ENCODE measurements around the gene RCL1. TPM values are rescaled to one million over a fixed set of nuclear protein-coding genes. Genes with fewer than 3 reads are reported as not detected.

RCL1 gene
- total and polyA plus RNA-seq, 7 experiments from 2014 or later: 21.5 to 39.4 (median 24.2) TPM

- H3K4me1 ChIP-seq (ENCODE audit: control insufficient read depth in 2 of 2, insufficient read depth in 2 of 2, low read length in 2 of 2): peaks cover 0 to 3% of the 10 kb centered on the region in 2 donors
- peak; percentile 70 for ATAC-seq
- no peak for DNase-seq
- H3K9me3 ChIP-seq (ENCODE audit: control insufficient read depth in 2 of 3, low read length in 3 of 3): no peaks in the 10 kb centered on the region
- intact Hi-C loops (cut with micrococcal nuclease): loop anchor here (1.0 to 10.0 kb wide), 13 partner anchors 29 to 837 kb away; partner anchors contain the start of gene RCL1 (in 2 of the 2)
- H3K36me3 Mint-ChIP-seq: peaks cover 0 to 2% (median 0%) of the 10 kb centered on the region in 5 donors
- ChIA-PET POLR2A (interaction anchor here (0.8 kb wide), 1 partner anchor 223 kb away, joined by 3 read pairs; no protein-coding TSS in a partner anchor), CTCF (interaction anchor here (0.7 to 4.8 kb wide), 16 partner anchors 11 to 838 kb away, joined by 3 to 25 read pairs (median 4); partner anchors contain the start of gene JAK2)
- peaks cover 0 to 11% (median 7%) of the 10 kb centered on the region in 5 donors for H3K27me3 Mint-ChIP-seq
- H3K4me3 ChIP-seq (ENCODE audit: low read length): no peak overlapping the region
- H3K4me3 Mint-ChIP-seq: peak overlapping the region; percentile 39 to 79 (median 64)
- H3K27ac Mint-ChIP-seq: peak overlapping the region in 5 of 9 donors; percentile 29 to 83 (median 37)
- no peaks in the 10 kb centered on the region for H3K27me3 ChIP-seq (ENCODE audit: control insufficient read depth in 2 of 2, insufficient read depth in 2 of 2, low read length in 2 of 2)
- H3K36me3 ChIP-seq (ENCODE audit: control insufficient read depth in 2 of 3, insufficient read depth in 3 of 3, low read length in 3 of 3): no peaks in the 10 kb centered on the region
- peaks cover 0 to 20% (median 10%) of the 10 kb centered on the region in 7 donors for H3K4me1 Mint-ChIP-seq
- H3K9me3 Mint-ChIP-seq: no peaks in the 10 kb centered on the region
- no peak overlapping the region for H3K27ac ChIP-seq (ENCODE audit: low read depth, low read length)
These were observed 29.7 kb upstream of the RCL1 start for GRCh38 chr9:4762886-4763541.

- Mint-ChIP-seq H3K9me3 (peaks cover 0 to 2% (median 0%) of the 10 kb centered on the region in 11 donors), H3K4me1 (peaks cover 0 to 21% (median 10%) of the 10 kb centered on the region in 7 donors), H3K27me3 (peaks cover 0 to 11% (median 7%) of the 10 kb centered on the region in 5 donors), H3K36me3 (peaks cover 0 to 4% (median 0%) of the 10 kb centered on the region in 5 donors), H3K4me3 (no peak overlapping the region), H3K27ac (no peak overlapping the region)
- H3K27ac ChIP-seq (ENCODE audit: low read depth, low read length): no peak overlapping the region
- ChIA-PET POLR2A (no interaction called here), CTCF (interaction anchor here (1.0 to 4.8 kb wide), 4 partner anchors 12 to 229 kb away, joined by 3 to 24 read pairs (median 6); no protein-coding TSS in a partner anchor)
- H3K36me3 ChIP-seq (ENCODE audit: control insufficient read depth in 2 of 3, insufficient read depth in 3 of 3, low read length in 3 of 3): no peaks in the 10 kb centered on the region
- no peaks in the 10 kb centered on the region for H3K27me3 ChIP-seq (ENCODE audit: control insufficient read depth in 2 of 2, insufficient read depth in 2 of 2, low read length in 2 of 2)
- peaks cover 0 to 3% of the 10 kb centered on the region in 2 donors for H3K4me1 ChIP-seq (ENCODE audit: control insufficient read depth in 2 of 2, insufficient read depth in 2 of 2, low read length in 2 of 2)
- no peak for DNase-seq
- no peak for ATAC-seq
- H3K9me3 ChIP-seq (ENCODE audit: control insufficient read depth in 2 of 3, low read length in 3 of 3): no peaks in the 10 kb centered on the region
- no peak overlapping the region for H3K4me3 ChIP-seq (ENCODE audit: low read length)
- intact Hi-C loops (cut with micrococcal nuclease): loop anchor here in 1 of 2 donors (10.0 kb wide), 2 partner anchors 71 to 291 kb away; no protein-coding TSS in a partner anchor
These were observed 28.7 kb upstream of the RCL1 start for GRCh38 chr9:4764033-4764432.

- CTCF ChIA-PET: interaction anchor here (0.6 kb wide), 1 partner anchor 157 kb away, joined by 3 read pairs; no protein-coding TSS in a partner anchor
- Histone ChIP-seq H3K9me3 (ENCODE audit: control insufficient read depth in 2 of 3, low read length in 3 of 3) (no peaks in the 10 kb centered on the region), H3K27me3 (ENCODE audit: control insufficient read depth in 2 of 2, insufficient read depth in 2 of 2, low read length in 2 of 2) (no peaks in the 10 kb centered on the region), H3K4me1 (ENCODE audit: control insufficient read depth in 2 of 2, insufficient read depth in 2 of 2, low read length in 2 of 2) (no peaks in the 10 kb centered on the region), H3K36me3 (ENCODE audit: control insufficient read depth in 2 of 3, insufficient read depth in 3 of 3, low read length in 3 of 3) (no peaks in the 10 kb centered on the region), H3K27ac (ENCODE audit: low read depth, low read length) (no peak overlapping the region), H3K4me3 (ENCODE audit: low read length) (no peak overlapping the region)
- no peak for ATAC-seq
- DNase-seq: no peak
- Mint-ChIP-seq H3K36me3 (peaks cover 0 to 4% (median 0%) of the 10 kb centered on the region in 5 donors), H3K9me3 (peaks cover 0 to 7% (median 0%) of the 10 kb centered on the region in 11 donors), H3K27ac (no peak overlapping the region), H3K4me1 (peaks cover 0 to 7% (median 0%) of the 10 kb centered on the region in 7 donors), H3K27me3 (no peaks in the 10 kb centered on the region), H3K4me3 (no peak overlapping the region)
- POLR2A ChIA-PET: interaction anchor here (0.5 to 0.7 kb wide), 2 partner anchors 9 to 743 kb away, joined by 3 read pairs; no protein-coding TSS in a partner anchor
- intact Hi-C loops (cut with micrococcal nuclease): loop anchor here in 1 of 2 donors (10.0 kb wide), 2 partner anchors 66 to 286 kb away; no protein-coding TSS in a partner anchor
These were observed 24.1 kb upstream of the RCL1 start for GRCh38 chr9:4768681-4769080.

- CTCF ChIA-PET: interaction anchor here (0.6 to 1.6 kb wide), 2 partner anchors 11 to 156 kb away, joined by 3 to 4 read pairs; no protein-coding TSS in a partner anchor
- H3K4me1 ChIP-seq (ENCODE audit: control insufficient read depth in 2 of 2, insufficient read depth in 2 of 2, low read length in 2 of 2): no peaks in the 10 kb centered on the region
- H3K36me3 Mint-ChIP-seq: peaks cover 0 to 4% (median 0%) of the 10 kb centered on the region in 5 donors
- H3K4me3 Mint-ChIP-seq: no peak overlapping the region
- intact Hi-C loops (cut with micrococcal nuclease): loop anchor here in 1 of 2 donors (10.0 kb wide), 2 partner anchors 65 to 285 kb away; no protein-coding TSS in a partner anchor
- peaks cover 0 to 7% (median 0%) of the 10 kb centered on the region in 11 donors for H3K9me3 Mint-ChIP-seq
- no peak overlapping the region for H3K27ac Mint-ChIP-seq
- POLR2A ChIA-PET: interaction anchor here (0.5 kb wide), 1 partner anchor 742 kb away, joined by 3 read pairs; no protein-coding TSS in a partner anchor
- H3K4me3 ChIP-seq (ENCODE audit: low read length): no peak overlapping the region
- H3K27me3 ChIP-seq (ENCODE audit: control insufficient read depth in 2 of 2, insufficient read depth in 2 of 2, low read length in 2 of 2): no peaks in the 10 kb centered on the region
- ATAC-seq: no peak
- no peak overlapping the region for H3K27ac ChIP-seq (ENCODE audit: low read depth, low read length)
- H3K4me1 Mint-ChIP-seq: peaks cover 0 to 7% (median 0%) of the 10 kb centered on the region in 7 donors
- no peaks in the 10 kb centered on the region for H3K36me3 ChIP-seq (ENCODE audit: control insufficient read depth in 2 of 3, insufficient read depth in 3 of 3, low read length in 3 of 3)
- H3K9me3 ChIP-seq (ENCODE audit: control insufficient read depth in 2 of 3, low read length in 3 of 3): no peaks in the 10 kb centered on the region
- no peaks in the 10 kb centered on the region for H3K27me3 Mint-ChIP-seq
- DNase-seq: no peak
These were observed 23.2 kb upstream of the RCL1 start for GRCh38 chr9:4769321-4770080.

GRCh38 chr9:4771788-4772187, 21.0 kb upstream of the RCL1 start:
- peaks cover 0 to 7% (median 0%) of the 10 kb centered on the region in 7 donors for H3K4me1 Mint-ChIP-seq
- peaks cover 0 to 4% (median 0%) of the 10 kb centered on the region in 5 donors for H3K36me3 Mint-ChIP-seq
- Histone ChIP-seq H3K36me3 (ENCODE audit: control insufficient read depth in 2 of 3, insufficient read depth in 3 of 3, low read length in 3 of 3) (no peaks in the 10 kb centered on the region), H3K27ac (ENCODE audit: low read depth, low read length) (no peak overlapping the region), H3K4me3 (ENCODE audit: low read length) (no peak overlapping the region), H3K4me1 (ENCODE audit: control insufficient read depth in 2 of 2, insufficient read depth in 2 of 2, low read length in 2 of 2) (no peaks in the 10 kb centered on the region), H3K9me3 (ENCODE audit: control insufficient read depth in 2 of 3, low read length in 3 of 3) (no peaks in the 10 kb centered on the region), H3K27me3 (ENCODE audit: control insufficient read depth in 2 of 2, insufficient read depth in 2 of 2, low read length in 2 of 2) (no peaks in the 10 kb centered on the region)
- ChIA-PET POLR2A (no interaction called here), CTCF (no interaction called here)
- ATAC-seq (no peak), DNase-seq (no peak)
- no peak overlapping the region for H3K4me3 Mint-ChIP-seq
- peak overlapping the region in 1 of 9 donors; percentile 41 for H3K27ac Mint-ChIP-seq
- intact Hi-C loops (cut with micrococcal nuclease): no loop called here
- H3K9me3 Mint-ChIP-seq: peaks cover 0 to 11% (median 0%) of the 10 kb centered on the region in 11 donors
- H3K27me3 Mint-ChIP-seq: peaks cover 0 to 5% (median 0%) of the 10 kb centered on the region in 5 donors

GRCh38 chr9:4774209-4774608, 18.5 kb upstream of the RCL1 start:
- Histone ChIP-seq H3K4me1 (ENCODE audit: control insufficient read depth in 2 of 2, insufficient read depth in 2 of 2, low read length in 2 of 2) (no peaks in the 10 kb centered on the region), H3K27me3 (ENCODE audit: control insufficient read depth in 2 of 2, insufficient read depth in 2 of 2, low read length in 2 of 2) (no peaks in the 10 kb centered on the region), H3K27ac (ENCODE audit: low read depth, low read length) (no peak overlapping the region), H3K4me3 (ENCODE audit: low read length) (no peak overlapping the region), H3K9me3 (ENCODE audit: control insufficient read depth in 2 of 3, low read length in 3 of 3) (no peaks in the 10 kb centered on the region), H3K36me3 (ENCODE audit: control insufficient read depth in 2 of 3, insufficient read depth in 3 of 3, low read length in 3 of 3) (no peaks in the 10 kb centered on the region)
- DNase-seq (no peak), ATAC-seq (no peak)
- H3K9me3 Mint-ChIP-seq: peaks cover 0 to 9% (median 0%) of the 10 kb centered on the region in 11 donors
- H3K27me3 Mint-ChIP-seq: peaks cover 0 to 5% (median under 1%) of the 10 kb centered on the region in 5 donors
- POLR2A ChIA-PET: no interaction called here
- no peak overlapping the region for H3K27ac Mint-ChIP-seq
- H3K4me1 Mint-ChIP-seq: peaks cover 0 to 4% (median 0%) of the 10 kb centered on the region in 7 donors
- CTCF ChIA-PET: no interaction called here
- intact Hi-C loops (cut with micrococcal nuclease): no loop called here
- H3K36me3 Mint-ChIP-seq: no peaks in the 10 kb centered on the region
- H3K4me3 Mint-ChIP-seq: no peak overlapping the region
